ENCODE data around the gene PLPP1. TPM values are rescaled to one million over a fixed set of nuclear protein-coding genes. Genes with fewer than 3 reads are reported as not detected.

PLPP1 gene
- 1 to 10 TPM; 6.1 to 6.8 TPM for total RNA-seq
- 10 to 100 TPM; 10.3 to 12.4 TPM for polyA plus RNA-seq

DNA sequence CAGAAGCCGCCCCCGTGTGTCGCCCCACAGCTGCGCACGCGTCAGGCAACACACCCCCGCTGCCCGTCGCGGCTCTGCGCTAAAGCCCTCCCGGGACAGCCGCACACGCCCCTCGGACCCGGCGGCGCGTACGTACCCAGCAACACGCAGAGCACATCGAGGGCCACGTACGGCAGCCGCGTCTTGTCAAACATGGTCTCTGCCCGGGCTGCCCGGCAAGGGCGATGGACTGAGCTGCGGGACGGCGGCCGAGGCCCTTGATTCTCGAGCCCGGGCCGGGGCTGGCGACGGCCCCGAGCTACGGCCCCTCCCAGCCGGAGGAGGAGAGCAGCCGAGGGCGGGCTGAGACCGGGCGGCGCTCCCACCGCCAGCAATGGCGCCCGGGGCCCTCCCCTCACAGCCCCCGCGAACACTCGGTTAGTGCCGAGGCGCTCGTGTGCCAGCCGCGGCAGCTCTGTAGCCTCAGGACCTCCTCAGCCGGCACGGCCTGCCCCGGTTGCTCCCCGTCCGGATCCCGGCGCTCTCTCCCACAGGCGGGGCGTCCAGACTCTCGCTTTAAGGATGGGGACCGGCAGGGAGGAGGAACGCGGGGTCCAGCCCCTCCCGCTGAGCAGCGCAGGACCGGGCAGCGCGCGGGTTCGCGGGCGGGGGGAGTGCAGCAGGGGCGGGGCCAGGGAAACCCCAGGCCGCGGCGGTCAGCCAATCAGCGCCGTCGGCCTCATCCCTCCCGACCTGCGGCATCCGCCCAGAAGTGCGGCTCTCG lies at the start of gene PLPP1:
TSS of gene PLPP1 (minus strand) at position 529 of the 763 bp plus-strand sequence. CDS start at position 194, 335 bp downstream.
- ChIA-PET CTCF (ENCODE audit: partially characterized antibody) (no interaction called here), POLR2A (ENCODE audit: partially characterized antibody) (interaction anchor here (0.6 to 1.6 kb wide), 2 partner anchors 227 to 494 kb away, joined by 3 to 4 read pairs; partner anchors contain the start of genes DHX29 and MTREX)
- peaks cover 29% of the 10 kb centered on the region for H3K4me1 ChIP-seq (ENCODE audit: insufficient read depth, low read length)
- H3K4me3 Mint-ChIP-seq = peak within 1 kb of the TSS; percentile 92 to 97 (median 94)
- H3K36me3 ChIP-seq (ENCODE audit: insufficient read depth, low read length) = no peaks in the 10 kb centered on the region
- H3K4me1 Mint-ChIP-seq = peaks cover 21 to 26% (median 23%) of the 10 kb centered on the region in 4 donors
- H3K27ac Mint-ChIP-seq = peak within 1 kb of the TSS; percentile 90 to 96 (median 94)
- intact Hi-C loops (cut with micrococcal nuclease) = loop anchor here (2.0 to 5.0 kb wide), 2 partner anchors 178 to 362 kb away; partner anchors contain the start of genes CDC20B and SLC38A9
- peak within 1 kb of the TSS; percentile 44 to 80 for H3K4me3 ChIP-seq (ENCODE audit: low read length in 2 of 2)
- DNase-seq = peak; percentile 83 to 91 (median 86)
- peaks cover 0 to 1% of the 10 kb centered on the region in 2 donors for H3K36me3 Mint-ChIP-seq
- H3K27me3 ChIP-seq (ENCODE audit: insufficient read depth, low read length) = no peaks in the 10 kb centered on the region
- peaks cover 0 to 1% (median 0%) of the 10 kb centered on the region in 8 donors for H3K9me3 Mint-ChIP-seq
- H3K27ac ChIP-seq (ENCODE audit: low read depth, low read length) = peak within 1 kb of the TSS; percentile 73
- H3K9me3 ChIP-seq (ENCODE audit: control insufficient read depth in 1 of 2, low read length in 2 of 2) = no peaks in the 10 kb centered on the region
- H3K27me3 Mint-ChIP-seq = no peaks in the 10 kb centered on the region

DNA sequence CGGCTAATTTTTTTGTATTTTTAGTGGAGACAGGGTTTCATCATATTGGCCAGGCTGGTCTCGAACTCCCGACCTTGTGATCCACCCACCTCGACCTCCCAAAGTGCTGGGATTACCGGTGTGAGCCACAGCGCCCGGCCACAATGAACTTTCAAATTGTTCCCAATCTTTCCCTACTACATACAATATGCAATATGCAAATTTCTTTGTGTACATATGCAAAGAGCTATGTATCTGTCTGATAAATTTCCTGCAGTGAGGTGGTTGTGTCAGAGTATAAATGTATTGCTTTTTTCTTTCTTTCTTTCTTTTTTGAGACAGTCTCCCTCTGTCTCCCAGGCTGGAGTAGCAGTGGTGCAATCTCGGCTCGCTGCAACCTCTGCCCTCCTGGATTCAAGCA lies 48.8 kb upstream of the PLPP1 start:
- Mint-ChIP-seq H3K4me3 (no peak overlapping the region), H3K27me3 (peaks cover 0 to 2% of the 10 kb centered on the region in 2 donors), H3K4me1 (peaks cover 5 to 9% (median 7%) of the 10 kb centered on the region in 4 donors), H3K27ac (no peak overlapping the region), H3K9me3 (no peaks in the 10 kb centered on the region), H3K36me3 (no peaks in the 10 kb centered on the region)
- ChIA-PET POLR2A (ENCODE audit: partially characterized antibody) (no interaction called here), CTCF (ENCODE audit: partially characterized antibody) (interaction anchor here (0.7 kb wide), 1 partner anchor 1298 kb away, joined by 3 read pairs; no protein-coding TSS in a partner anchor)
- Histone ChIP-seq H3K27ac (ENCODE audit: low read depth, low read length) (no peak overlapping the region), H3K27me3 (ENCODE audit: insufficient read depth, low read length) (no peaks in the 10 kb centered on the region), H3K4me3 (ENCODE audit: low read length in 2 of 2) (no peak overlapping the region), H3K36me3 (ENCODE audit: insufficient read depth, low read length) (no peaks in the 10 kb centered on the region), H3K9me3 (ENCODE audit: control insufficient read depth in 1 of 2, low read length in 2 of 2) (no peaks in the 10 kb centered on the region), H3K4me1 (ENCODE audit: insufficient read depth, low read length) (no peaks in the 10 kb centered on the region)
- DNase-seq = no peak
- intact Hi-C loops (cut with micrococcal nuclease) = no loop called here

DNA sequence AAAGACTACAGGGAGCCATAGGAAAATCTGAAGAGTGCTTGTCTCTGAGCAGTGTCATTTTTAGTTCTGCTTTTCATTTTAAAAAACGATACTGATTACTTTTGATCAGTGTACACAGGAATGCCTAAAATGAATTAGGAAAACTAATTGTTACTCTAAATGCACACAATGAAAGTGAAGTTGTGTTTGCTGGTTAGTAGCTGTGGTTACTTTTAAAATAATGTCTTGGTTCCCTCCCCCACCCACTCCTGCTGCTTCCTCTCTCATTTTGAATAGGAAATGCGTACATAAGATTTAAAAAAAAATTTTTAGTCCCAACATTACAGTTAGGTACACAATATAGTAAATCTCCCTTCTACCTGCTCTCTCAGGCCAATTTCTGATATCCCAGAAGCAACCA lies 47.5 kb upstream of the PLPP1 start:
- POLR2A ChIA-PET (ENCODE audit: partially characterized antibody) = no interaction called here
- Histone ChIP-seq H3K4me1 (ENCODE audit: insufficient read depth, low read length) (no peaks in the 10 kb centered on the region), H3K27ac (ENCODE audit: low read depth, low read length) (no peak overlapping the region), H3K9me3 (ENCODE audit: control insufficient read depth in 1 of 2, low read length in 2 of 2) (no peaks in the 10 kb centered on the region), H3K4me3 (ENCODE audit: low read length in 2 of 2) (no peak overlapping the region), H3K36me3 (ENCODE audit: insufficient read depth, low read length) (no peaks in the 10 kb centered on the region), H3K27me3 (ENCODE audit: insufficient read depth, low read length) (no peaks in the 10 kb centered on the region)
- Mint-ChIP-seq H3K4me3 (peak overlapping the region in 2 of 8 donors; percentile 52 to 65), H3K27me3 (peaks cover 0 to 2% of the 10 kb centered on the region in 2 donors), H3K4me1 (peaks cover 5 to 11% (median 7%) of the 10 kb centered on the region in 4 donors), H3K27ac (peak overlapping the region in 3 of 7 donors; percentile 37 to 66 (median 59)), H3K9me3 (no peaks in the 10 kb centered on the region), H3K36me3 (no peaks in the 10 kb centered on the region)
- peak in 3 of 5 donors; percentile 9 to 16 (median 12) for DNase-seq
- intact Hi-C loops (cut with micrococcal nuclease) = no loop called here
- CTCF ChIA-PET (ENCODE audit: partially characterized antibody) = interaction anchor here (0.6 kb wide), 1 partner anchor 34 kb away, joined by 3 read pairs; no protein-coding TSS in a partner anchor

DNA sequence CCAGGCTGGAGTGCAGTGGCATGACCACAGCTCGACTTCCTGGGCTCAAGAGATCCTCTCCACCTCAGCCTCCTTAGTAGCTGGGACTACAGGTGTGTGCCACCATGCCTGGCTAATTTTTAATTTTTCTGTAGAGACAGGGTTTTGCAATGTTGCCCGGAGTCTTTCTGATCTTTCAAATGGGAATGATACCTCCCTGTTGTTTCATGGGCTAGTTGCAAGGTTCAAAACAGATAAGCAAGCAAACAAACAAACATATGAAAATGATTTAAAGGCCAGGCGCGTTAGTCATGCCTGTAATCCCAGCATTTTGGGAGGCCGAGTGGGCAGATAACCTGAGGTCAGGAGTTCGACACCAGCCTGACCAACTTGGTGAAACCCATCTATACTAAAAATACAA lies 45.3 kb upstream of the PLPP1 start:
- Histone ChIP-seq H3K27ac (ENCODE audit: low read depth, low read length) (no peak overlapping the region), H3K9me3 (ENCODE audit: control insufficient read depth in 1 of 2, low read length in 2 of 2) (no peaks in the 10 kb centered on the region), H3K27me3 (ENCODE audit: insufficient read depth, low read length) (no peaks in the 10 kb centered on the region), H3K4me1 (ENCODE audit: insufficient read depth, low read length) (no peaks in the 10 kb centered on the region), H3K36me3 (ENCODE audit: insufficient read depth, low read length) (no peaks in the 10 kb centered on the region), H3K4me3 (ENCODE audit: low read length in 2 of 2) (no peak overlapping the region)
- Mint-ChIP-seq H3K4me3 (no peak overlapping the region), H3K4me1 (peaks cover 5 to 13% (median 7%) of the 10 kb centered on the region in 4 donors), H3K9me3 (no peaks in the 10 kb centered on the region), H3K27ac (no peak overlapping the region), H3K36me3 (no peaks in the 10 kb centered on the region), H3K27me3 (peaks cover 0 to 2% of the 10 kb centered on the region in 2 donors)
- ChIA-PET CTCF (ENCODE audit: partially characterized antibody) (no interaction called here), POLR2A (ENCODE audit: partially characterized antibody) (no interaction called here)
- intact Hi-C loops (cut with micrococcal nuclease) = no loop called here
- no peak for DNase-seq

DNA sequence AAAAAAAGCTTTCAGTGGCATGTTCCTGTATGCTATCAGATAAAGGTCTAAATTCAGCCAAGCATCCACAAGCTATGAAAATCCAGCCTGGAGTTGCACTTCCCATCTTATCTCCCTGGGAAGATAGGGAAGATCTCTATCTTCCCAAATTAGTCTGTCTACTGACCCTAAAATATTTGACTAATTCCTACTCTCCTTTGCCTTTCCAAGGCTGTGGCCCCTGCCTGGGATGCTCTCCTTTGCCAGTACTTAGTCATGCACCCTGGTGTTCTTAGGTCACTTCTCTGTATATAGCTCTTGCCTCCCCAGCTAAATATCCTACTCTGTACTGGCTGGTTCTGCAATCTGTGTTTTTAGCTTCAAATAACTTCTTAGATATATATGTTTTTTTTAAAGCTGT lies 44.0 kb upstream of the PLPP1 start:
- no peaks in the 10 kb centered on the region for H3K36me3 ChIP-seq (ENCODE audit: insufficient read depth, low read length)
- ChIA-PET CTCF (ENCODE audit: partially characterized antibody) (no interaction called here), POLR2A (ENCODE audit: partially characterized antibody) (no interaction called here)
- no peak overlapping the region for H3K27ac Mint-ChIP-seq
- no peaks in the 10 kb centered on the region for H3K9me3 Mint-ChIP-seq
- H3K36me3 Mint-ChIP-seq = no peaks in the 10 kb centered on the region
- peaks cover 5 to 13% (median 7%) of the 10 kb centered on the region in 4 donors for H3K4me1 Mint-ChIP-seq
- intact Hi-C loops (cut with micrococcal nuclease) = no loop called here
- no peaks in the 10 kb centered on the region for H3K27me3 ChIP-seq (ENCODE audit: insufficient read depth, low read length)
- H3K4me3 Mint-ChIP-seq = no peak overlapping the region
- no peak overlapping the region for H3K27ac ChIP-seq (ENCODE audit: low read depth, low read length)
- no peaks in the 10 kb centered on the region for H3K4me1 ChIP-seq (ENCODE audit: insufficient read depth, low read length)
- no peak overlapping the region for H3K4me3 ChIP-seq (ENCODE audit: low read length in 2 of 2)
- H3K9me3 ChIP-seq (ENCODE audit: control insufficient read depth in 1 of 2, low read length in 2 of 2) = no peaks in the 10 kb centered on the region
- H3K27me3 Mint-ChIP-seq = peaks cover 0 to 4% of the 10 kb centered on the region in 2 donors
- DNase-seq = no peak

DNA sequence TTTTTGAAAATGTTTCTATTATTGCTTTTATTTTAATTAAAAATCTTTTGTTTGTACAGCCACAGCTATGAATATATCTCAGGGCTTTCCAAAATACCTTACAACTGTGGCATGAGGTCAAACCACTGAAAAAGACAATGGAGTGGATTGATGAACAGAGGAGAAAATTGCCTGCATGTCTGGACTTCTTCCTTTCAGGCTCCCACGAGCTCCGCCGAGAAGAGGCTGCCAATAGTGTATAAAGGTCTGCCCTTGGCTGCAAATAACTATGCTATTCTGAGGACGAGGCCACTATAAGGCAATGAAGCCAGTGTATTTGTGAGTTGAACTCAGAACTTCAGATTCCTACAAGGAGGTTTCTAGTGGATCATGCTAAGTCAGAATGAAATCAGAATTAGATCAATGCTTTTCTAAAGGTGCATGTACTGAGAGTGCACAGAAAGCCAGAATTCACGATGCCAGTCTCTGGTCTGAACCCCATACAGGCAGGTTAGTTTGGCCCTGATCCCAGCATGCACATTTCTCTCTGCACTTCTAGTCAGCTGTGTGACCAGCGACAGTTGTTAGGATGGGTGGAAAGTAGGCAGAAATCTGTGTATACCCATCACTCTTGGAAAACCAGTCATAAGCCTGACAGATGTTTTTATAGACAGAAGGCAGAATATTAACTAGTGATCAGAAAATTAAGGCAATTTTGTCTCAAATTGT lies 42.7 kb upstream of the PLPP1 start:
- POLR2A ChIA-PET (ENCODE audit: partially characterized antibody) = no interaction called here
- Mint-ChIP-seq H3K36me3 (no peaks in the 10 kb centered on the region), H3K9me3 (no peaks in the 10 kb centered on the region), H3K27ac (no peak overlapping the region), H3K4me3 (no peak overlapping the region), H3K4me1 (peaks cover 4 to 10% (median 6%) of the 10 kb centered on the region in 4 donors), H3K27me3 (peaks cover 1 to 4% of the 10 kb centered on the region in 2 donors)
- no peaks in the 10 kb centered on the region for H3K27me3 ChIP-seq (ENCODE audit: insufficient read depth, low read length)
- H3K4me1 ChIP-seq (ENCODE audit: insufficient read depth, low read length) = no peaks in the 10 kb centered on the region
- no peaks in the 10 kb centered on the region for H3K36me3 ChIP-seq (ENCODE audit: insufficient read depth, low read length)
- no peak overlapping the region for H3K4me3 ChIP-seq (ENCODE audit: low read length in 2 of 2)
- H3K9me3 ChIP-seq (ENCODE audit: control insufficient read depth in 1 of 2, low read length in 2 of 2) = no peaks in the 10 kb centered on the region
- CTCF ChIA-PET (ENCODE audit: partially characterized antibody) = no interaction called here
- intact Hi-C loops (cut with micrococcal nuclease) = no loop called here
- no peak overlapping the region for H3K27ac ChIP-seq (ENCODE audit: low read depth, low read length)
- DNase-seq = no peak

DNA sequence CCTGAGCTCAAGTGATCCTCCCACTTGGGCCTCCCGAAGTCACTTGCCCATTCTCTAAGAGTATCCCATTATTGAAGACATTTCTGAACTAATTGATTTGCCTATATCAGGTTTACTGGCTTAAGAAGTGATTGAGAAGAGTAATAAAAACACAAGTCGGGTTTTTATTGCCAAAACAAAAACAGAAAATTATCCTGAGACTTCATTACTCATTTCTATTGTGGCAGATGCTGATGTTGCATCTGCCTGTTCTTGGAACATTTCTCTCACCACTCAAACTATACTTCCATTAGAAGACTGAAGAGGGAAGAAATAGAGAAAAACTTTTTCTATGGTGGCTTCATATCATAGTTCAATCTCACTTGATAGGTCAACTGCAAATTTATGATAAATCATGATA lies 41.9 kb upstream of the PLPP1 start:
- Mint-ChIP-seq H3K27me3 (peaks cover 1 to 4% of the 10 kb centered on the region in 2 donors), H3K4me3 (peak overlapping the region in 1 of 8 donors; percentile 39), H3K27ac (no peak overlapping the region), H3K36me3 (no peaks in the 10 kb centered on the region), H3K4me1 (peaks cover 0 to 5% (median under 1%) of the 10 kb centered on the region in 4 donors), H3K9me3 (no peaks in the 10 kb centered on the region)
- Histone ChIP-seq H3K27ac (ENCODE audit: low read depth, low read length) (no peak overlapping the region), H3K4me1 (ENCODE audit: insufficient read depth, low read length) (no peaks in the 10 kb centered on the region), H3K4me3 (ENCODE audit: low read length in 2 of 2) (no peak overlapping the region), H3K36me3 (ENCODE audit: insufficient read depth, low read length) (no peaks in the 10 kb centered on the region), H3K9me3 (ENCODE audit: control insufficient read depth in 1 of 2, low read length in 2 of 2) (no peaks in the 10 kb centered on the region), H3K27me3 (ENCODE audit: insufficient read depth, low read length) (no peaks in the 10 kb centered on the region)
- intact Hi-C loops (cut with micrococcal nuclease) = no loop called here
- CTCF ChIA-PET (ENCODE audit: partially characterized antibody) = no interaction called here
- POLR2A ChIA-PET (ENCODE audit: partially characterized antibody) = no interaction called here
- no peak for DNase-seq

Data from CD4-positive, alpha-beta memory T cell (primary cell).